ENCODE measurements around the gene KSR1. TPM values are rescaled to one million over a fixed set of nuclear protein-coding genes. Genes with fewer than 3 reads are reported as not detected.

The KSR1 gene
- total and polyA plus RNA-seq, 2 experiments from 2014 or later: 0.98 to 2.5 TPM

- no peaks in the 10 kb centered on the region for H4K20me1 ChIP-seq (ENCODE audit: insufficient read depth)
- no peak overlapping the region for H3K4me3 ChIP-seq
- peaks cover 7% of the 10 kb centered on the region for H3K4me1 ChIP-seq (ENCODE audit: insufficient read depth)
- peaks cover 2% of the 10 kb centered on the region; the same call in 1 of the 2 replicates for H3F3A ChIP-seq (ENCODE audit: insufficient read depth)
- no peak overlapping the region for H3K4me2 ChIP-seq (ENCODE audit: unreplicated experiment)
- no peak overlapping the region for H2AFZ ChIP-seq
- no peaks in the 10 kb centered on the region for H3K9me3 ChIP-seq (ENCODE audit: low read depth)
- DNase-seq: no peak
- TF ChIP-seq EZH2phosphoT487 (IDR thresholded peaks at IDR 0.05; ENCODE audit: insufficient read depth, low read depth): no peak
- TF ChIP-seq EZH2 (IDR thresholded peaks at IDR 0.05; ENCODE audit: insufficient read depth, poor library complexity, severe bottlenecking): no peak
- H3K27ac ChIP-seq: no peak overlapping the region
- H3K79me2 ChIP-seq (ENCODE audit: insufficient read depth): no peaks in the 10 kb centered on the region
- in situ Hi-C loops (cut with MboI): loop anchor here (25.0 kb wide), 1 partner anchor 108 kb away; the partner anchor contains the start of gene LGALS9
- WGBS, 2 experiments (ENCODE audit: low coverage in 1 of 2, low lambda C conversion rate in 2 of 2, missing lambda C conversion rate in 2 of 2): 76 to 81% methylated on average over 7 of the region's 7 CpGs
- no peaks in the 10 kb centered on the region for H3K36me3 ChIP-seq (ENCODE audit: low read depth)
- no peaks in the 10 kb centered on the region for H3K9me2 ChIP-seq (ENCODE audit: insufficient read depth)
- no peak overlapping the region for H3K9ac ChIP-seq
- no peaks in the 10 kb centered on the region for H3K27me3 ChIP-seq (replicated peaks; ENCODE audit: insufficient read depth)
Observed at GRCh38 chr17:27529230-27529796, 73.1 kb downstream of the KSR1 start.

GRCh38 chr17:27530764-27531391, 74.6 kb downstream of the KSR1 start:
- H3K27me3 ChIP-seq (replicated peaks; ENCODE audit: insufficient read depth): no peaks in the 10 kb centered on the region
- peaks cover 13% of the 10 kb centered on the region; the same call in 1 of the 2 replicates for H3F3A ChIP-seq (ENCODE audit: insufficient read depth)
- 83 to 84% methylated on average over 12 of the region's 12 CpGs for WGBS, 2 experiments (ENCODE audit: low coverage in 1 of 2, low lambda C conversion rate in 2 of 2, missing lambda C conversion rate in 2 of 2)
- in situ Hi-C loops (cut with MboI): loop anchor here (25.0 kb wide), 1 partner anchor 106 kb away; the partner anchor contains the start of gene LGALS9
- H3K4me1 ChIP-seq (ENCODE audit: insufficient read depth): peaks cover 23% of the 10 kb centered on the region
- H3K9me3 ChIP-seq (ENCODE audit: low read depth): no peaks in the 10 kb centered on the region
- no peak overlapping the region for H3K27ac ChIP-seq
- no peak overlapping the region for H3K9ac ChIP-seq
- no peaks in the 10 kb centered on the region for H3K79me2 ChIP-seq (ENCODE audit: insufficient read depth)
- no peak for DNase-seq
- no peak for TF ChIP-seq EZH2phosphoT487 (IDR thresholded peaks at IDR 0.05; ENCODE audit: insufficient read depth, low read depth)
- no peak for TF ChIP-seq EZH2 (IDR thresholded peaks at IDR 0.05; ENCODE audit: insufficient read depth, poor library complexity, severe bottlenecking)
- H3K36me3 ChIP-seq (ENCODE audit: low read depth): no peaks in the 10 kb centered on the region
- H3K4me3 ChIP-seq: no peak overlapping the region
- no peaks in the 10 kb centered on the region for H3K9me2 ChIP-seq (ENCODE audit: insufficient read depth)
- no peak overlapping the region for H2AFZ ChIP-seq
- H4K20me1 ChIP-seq (ENCODE audit: insufficient read depth): no peaks in the 10 kb centered on the region
- no peak overlapping the region for H3K4me2 ChIP-seq (ENCODE audit: unreplicated experiment)

- TF ChIP-seq EZH2phosphoT487 (IDR thresholded peaks at IDR 0.05; ENCODE audit: insufficient read depth, low read depth) (no peak), EZH2 (IDR thresholded peaks at IDR 0.05; ENCODE audit: insufficient read depth, poor library complexity, severe bottlenecking) (no peak)
- no peaks in the 10 kb centered on the region for H3K9me2 ChIP-seq (ENCODE audit: insufficient read depth)
- in situ Hi-C loops (cut with MboI): loop anchor here (25.0 kb wide), 1 partner anchor 106 kb away; the partner anchor contains the start of gene LGALS9
- no peaks in the 10 kb centered on the region for H3K79me2 ChIP-seq (ENCODE audit: insufficient read depth)
- H2AFZ ChIP-seq: no peak overlapping the region
- H3F3A ChIP-seq (ENCODE audit: insufficient read depth): peaks cover 17% of the 10 kb centered on the region; the same call in 1 of the 2 replicates
- H3K27me3 ChIP-seq (replicated peaks; ENCODE audit: insufficient read depth): no peaks in the 10 kb centered on the region
- H3K9ac ChIP-seq: no peak overlapping the region
- H3K9me3 ChIP-seq (ENCODE audit: low read depth): no peaks in the 10 kb centered on the region
- H3K36me3 ChIP-seq (ENCODE audit: low read depth): no peaks in the 10 kb centered on the region
- no peak overlapping the region for H3K4me2 ChIP-seq (ENCODE audit: unreplicated experiment)
- H3K27ac ChIP-seq: no peak overlapping the region
- no peaks in the 10 kb centered on the region for H4K20me1 ChIP-seq (ENCODE audit: insufficient read depth)
- WGBS, 2 experiments (ENCODE audit: low coverage in 1 of 2, low lambda C conversion rate in 2 of 2, missing lambda C conversion rate in 2 of 2): 86 to 90% methylated on average over 6 of the region's 6 CpGs
- DNase-seq: no peak
- H3K4me3 ChIP-seq: no peak overlapping the region
- H3K4me1 ChIP-seq (ENCODE audit: insufficient read depth): peaks cover 27% of the 10 kb centered on the region
Observed at GRCh38 chr17:27531469-27531961, 75.3 kb downstream of the KSR1 start.

GRCh38 chr17:27532269-27533263, 76.3 kb downstream of the KSR1 start:
- Histone ChIP-seq H3K79me2 (ENCODE audit: insufficient read depth) (no peaks in the 10 kb centered on the region), H3K27ac (no peak overlapping the region), H3K4me1 (ENCODE audit: insufficient read depth) (peaks cover 27% of the 10 kb centered on the region), H2AFZ (no peak overlapping the region), H3F3A (ENCODE audit: insufficient read depth) (peaks cover 18% of the 10 kb centered on the region; the same call in 1 of the 2 replicates), H3K36me3 (ENCODE audit: low read depth) (no peaks in the 10 kb centered on the region), H3K9me2 (ENCODE audit: insufficient read depth) (no peaks in the 10 kb centered on the region), H3K27me3 (replicated peaks; ENCODE audit: insufficient read depth) (no peaks in the 10 kb centered on the region), H3K4me2 (ENCODE audit: unreplicated experiment) (no peak overlapping the region), H3K9me3 (ENCODE audit: low read depth) (no peaks in the 10 kb centered on the region), H4K20me1 (ENCODE audit: insufficient read depth) (no peaks in the 10 kb centered on the region), H3K9ac (no peak overlapping the region), H3K4me3 (no peak overlapping the region)
- DNase-seq: no peak
- 88 to 89% methylated on average over 23 of the region's 23 CpGs for WGBS, 2 experiments (ENCODE audit: low coverage in 1 of 2, low lambda C conversion rate in 2 of 2, missing lambda C conversion rate in 2 of 2)
- in situ Hi-C loops (cut with MboI): loop anchor here (25.0 kb wide), 1 partner anchor 105 kb away; the partner anchor contains the start of gene LGALS9
- TF ChIP-seq EZH2 (IDR thresholded peaks at IDR 0.05; ENCODE audit: insufficient read depth, poor library complexity, severe bottlenecking) (no peak), EZH2phosphoT487 (IDR thresholded peaks at IDR 0.05; ENCODE audit: insufficient read depth, low read depth) (no peak)

All from GM23248 (cell line).